Femur (tissue), 1 donor: Measurements from ENCODE around the gene VMP1.

Experiments
- DNase-seq: peaks from one replicate; pipeline ENCODE4 v3.0.0-alpha.2; 2017

VMP1 gene

DNA sequence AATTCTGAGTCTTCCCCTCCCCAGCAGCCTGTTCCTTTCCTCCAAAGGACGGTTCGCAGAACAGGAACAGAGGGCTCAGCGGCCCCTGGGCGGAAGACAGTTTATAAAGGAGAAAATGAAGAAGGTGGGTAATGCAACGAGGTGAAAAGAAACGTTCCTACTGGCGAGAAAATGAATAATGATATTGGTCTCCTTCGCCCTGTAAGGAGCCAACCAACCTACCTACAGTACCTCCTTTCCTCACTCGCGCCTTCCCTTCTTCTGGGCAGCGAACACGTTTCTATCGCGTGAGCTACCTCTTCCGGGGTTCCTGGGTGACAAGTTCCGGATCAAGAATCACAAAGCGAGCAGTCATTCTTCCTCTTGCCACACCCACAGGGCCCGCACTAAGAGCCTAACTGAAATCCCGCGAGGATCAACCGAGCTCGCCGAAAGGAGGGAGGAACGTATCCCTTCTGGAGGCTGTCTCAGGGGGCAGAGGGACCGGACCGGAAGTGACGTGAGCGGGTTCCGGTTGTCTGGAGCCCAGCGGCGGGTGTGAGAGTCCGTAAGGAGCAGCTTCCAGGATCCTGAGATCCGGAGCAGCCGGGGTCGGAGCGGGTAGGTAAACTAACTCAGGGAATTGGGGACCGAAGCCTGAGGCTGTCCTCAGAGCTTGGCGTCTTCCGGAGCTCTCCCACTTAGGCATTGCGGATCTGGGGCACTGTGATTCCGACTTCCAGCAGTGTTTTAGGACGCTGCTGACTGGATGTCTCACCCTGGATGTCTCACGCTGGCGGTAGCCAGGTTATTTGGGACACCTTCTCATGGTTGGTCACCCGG, at the start of gene VMP1, which contains the start of gene PTRH2:
VMP1 (plus strand) TSS at position 506 of the 822 bp plus-strand sequence. CDS start 23,793 bp downstream, outside the sequence.
PTRH2 (minus strand) TSS at position 282 of the 822 bp plus-strand sequence. CDS start 9,452 bp downstream, outside the sequence.
- peak; percentile 98 for DNase-seq

- DNase-seq: no peak
Measured at GRCh38 chr17:59666235-59666634, 41.2 kb upstream of the VMP1 start.

GRCh38 chr17:59668816-59669215, 38.6 kb upstream of the VMP1 start:
- no peak for DNase-seq

GRCh38 chr17:59669411-59669810, 38.0 kb upstream of the VMP1 start:
- no peak for DNase-seq

- no peak for DNase-seq
Measured at GRCh38 chr17:59669944-59670343, 37.5 kb upstream of the VMP1 start.

- DNase-seq: no peak
Measured at GRCh38 chr17:59671386-59671785, 36.1 kb upstream of the VMP1 start.

DNA sequence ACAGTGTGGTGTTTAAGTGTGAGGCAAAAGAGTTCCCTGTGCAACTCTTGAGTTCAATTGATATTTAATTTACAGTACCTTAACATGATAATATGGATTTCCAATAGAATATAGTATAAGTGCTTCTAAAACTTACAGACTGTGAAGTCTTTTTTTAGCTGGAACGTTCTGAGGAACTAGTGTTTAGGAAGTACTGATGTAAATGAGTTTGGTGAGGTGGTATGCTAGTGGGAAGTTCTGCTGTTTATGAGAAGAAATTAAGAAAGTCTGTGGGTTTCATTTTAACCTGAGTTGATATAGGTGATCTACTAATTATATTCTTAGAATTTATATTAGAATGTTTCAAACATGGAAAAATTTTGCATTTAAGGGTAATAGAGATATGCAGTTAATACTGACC, 32.2 kb upstream of the VMP1 start:
- DNase-seq: no peak

GRCh38 chr17:59676716-59677115, 30.7 kb upstream of the VMP1 start:
- DNase-seq: no peak

GRCh38 chr17:59678918-59679317, 28.5 kb upstream of the VMP1 start:
- no peak for DNase-seq

GRCh38 chr17:59680314-59680713, 27.1 kb upstream of the VMP1 start:
- DNase-seq: no peak

- DNase-seq: no peak
Measured at GRCh38 chr17:59683283-59683682, 24.2 kb upstream of the VMP1 start.

GRCh38 chr17:59684967-59685366, 22.5 kb upstream of the VMP1 start:
- no peak for DNase-seq

DNA sequence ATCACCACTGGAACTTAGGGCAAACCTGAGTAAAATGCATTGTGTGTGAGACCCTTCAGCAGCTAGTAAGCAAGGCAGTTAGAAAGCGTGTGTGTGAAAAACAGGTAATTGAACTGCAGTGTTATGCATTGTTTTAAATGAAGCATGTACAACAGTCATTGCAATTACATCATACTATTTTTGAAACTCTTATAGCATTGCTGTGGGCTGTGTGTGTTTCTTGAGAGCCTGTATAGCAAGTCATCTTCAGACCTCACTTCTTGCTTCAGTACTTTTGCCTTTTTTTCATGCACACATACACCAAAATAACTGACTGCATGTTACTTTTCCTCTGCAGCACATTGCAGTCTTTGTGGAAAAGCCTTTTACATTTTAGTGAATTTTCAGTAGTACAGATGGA, 19.4 kb upstream of the VMP1 start:
- DNase-seq: no peak

GRCh38 chr17:59688496-59688895, 19.0 kb upstream of the VMP1 start:
- DNase-seq: no peak

DNA sequence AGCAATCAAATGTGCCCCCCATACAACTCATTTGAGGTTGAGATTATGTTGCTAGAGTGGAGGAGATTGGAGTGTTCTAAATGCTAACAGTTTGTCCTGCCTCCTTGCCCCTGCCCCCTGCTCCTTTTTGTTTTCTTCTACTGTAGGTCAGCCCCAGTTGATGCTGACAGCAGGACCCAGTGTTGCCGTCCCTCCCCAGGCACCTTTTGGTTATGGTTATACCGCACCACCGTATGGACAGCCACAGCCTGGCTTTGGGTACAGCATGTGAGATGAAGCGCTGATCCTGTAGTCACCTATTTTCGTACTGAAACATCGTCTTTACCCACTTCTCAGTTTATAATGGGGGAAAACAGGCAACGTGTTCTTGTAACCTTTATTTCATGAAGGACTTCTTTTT, 13.9 kb upstream of the VMP1 start:
- no peak for DNase-seq

GRCh38 chr17:59694344-59694743, 13.1 kb upstream of the VMP1 start:
- no peak for DNase-seq

- no peak for DNase-seq
Measured at GRCh38 chr17:59695945-59696681, 11.3 kb upstream of the VMP1 start.

- DNase-seq: no peak
Measured at GRCh38 chr17:59696682-59697277, 10.7 kb upstream of the VMP1 start.

GRCh38 chr17:59698143-59698542, 9.3 kb upstream of the VMP1 start:
- DNase-seq: no peak

DNA sequence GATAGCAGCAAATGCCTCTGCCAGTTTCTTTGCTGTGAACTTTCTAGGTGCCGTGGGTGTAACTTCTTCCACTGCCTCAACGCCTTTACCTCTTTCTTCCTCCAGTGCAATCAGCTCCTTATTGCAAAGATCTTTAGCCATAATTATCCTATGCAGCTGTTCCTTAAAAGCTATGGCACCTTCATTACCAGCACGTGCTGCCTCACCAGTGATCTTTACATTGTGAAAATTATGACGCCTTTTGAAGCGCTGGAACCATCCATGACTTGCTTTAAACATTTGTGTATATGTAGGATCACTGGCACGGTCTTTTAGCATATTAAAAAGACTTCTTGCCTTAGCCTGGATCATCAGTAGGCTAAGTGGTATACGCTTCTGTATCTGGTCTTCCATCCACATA, 8.2 kb upstream of the VMP1 start:
- DNase-seq: no peak

DNA sequence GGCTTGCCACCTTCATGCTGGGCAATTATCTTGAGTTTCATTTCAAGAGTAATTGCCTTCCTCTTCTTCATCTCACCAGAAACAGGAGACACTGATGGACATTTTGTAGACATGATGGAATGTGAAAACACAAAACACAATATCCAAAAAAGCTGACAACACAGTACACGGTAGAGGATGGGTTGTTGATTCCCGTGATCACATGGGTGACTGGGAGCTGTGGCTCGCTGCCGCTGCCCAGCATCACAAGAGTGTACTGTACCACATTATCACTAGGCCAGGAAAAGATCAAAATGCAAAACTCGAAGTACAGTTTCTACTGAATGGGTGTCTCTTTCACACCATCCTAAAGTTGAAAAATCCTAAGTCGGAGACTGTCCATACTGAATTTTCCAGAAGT, 7.7 kb upstream of the VMP1 start:
- DNase-seq: no peak

DNA sequence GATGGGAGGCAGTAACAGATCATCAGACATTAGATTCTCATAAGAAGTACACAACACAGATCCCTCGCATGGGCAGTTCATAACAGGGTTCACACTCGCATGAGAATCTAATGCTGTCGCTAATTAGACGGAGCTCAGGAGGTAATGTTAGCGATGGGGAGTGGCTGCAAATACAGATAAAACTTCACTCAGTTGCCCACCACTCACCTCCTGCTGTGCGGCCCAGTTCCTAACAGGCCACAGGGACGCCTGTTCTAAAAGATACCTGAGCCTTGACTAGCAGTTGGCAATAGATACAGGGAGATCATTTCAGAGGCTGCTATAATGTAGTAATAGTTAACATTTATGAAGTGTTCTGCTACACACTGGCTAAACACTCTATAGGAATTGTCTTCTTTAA, 5.2 kb upstream of the VMP1 start:
- no peak for DNase-seq

GRCh38 chr17:59707971-59708430, 547 bp downstream of the VMP1 start:
- DNase-seq: no peak

DNA sequence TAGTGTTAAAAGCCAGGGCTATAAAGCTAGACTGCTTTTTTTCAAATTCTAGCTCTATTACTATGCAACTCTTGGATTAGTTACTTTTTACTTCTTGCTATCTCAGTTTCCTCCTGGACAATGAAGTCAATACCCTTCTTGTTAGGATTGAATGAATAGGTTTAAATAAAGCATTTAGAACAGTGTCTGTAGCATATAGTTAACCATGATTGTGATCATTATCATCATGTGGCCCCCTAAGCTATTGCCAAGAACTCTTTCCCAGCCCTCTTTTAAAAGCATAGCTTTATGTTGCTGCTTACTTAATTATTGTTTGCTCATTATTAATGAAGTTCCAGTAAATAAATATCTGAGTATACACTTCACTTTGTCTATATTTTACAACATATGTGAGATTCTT, 4.5 kb downstream of the VMP1 start:
- DNase-seq: no peak
